Measurements from ENCODE around the gene CDYL.

GRCh38 chr6:4773181-4773580 is 3.0 kb upstream of the CDYL start:
- TF ChIP-seq CTCF (IDR thresholded peaks at IDR 0.05) = no peak
- TF ChIP-seq POLR2A (IDR thresholded peaks at IDR 0.05) = no peak
- no peak for TF ChIP-seq EP300 (IDR thresholded peaks at IDR 0.05)
